Tibial nerve (tissue), 4 donors: Measurements from ENCODE around the gene CXCL12. TPM values are rescaled to one million over a fixed set of nuclear protein-coding genes. Genes with fewer than 3 reads are reported as not detected.

ENCODE experiments used
- DNase-seq, 2 donors: peaks; one replicate each; pipeline ENCODE4 v3.0.0-alpha.2; 2019; ENCODE audit warnings: low spot score in 2 of 2
- H3K27ac ChIP-seq, 4 donors: fragments of 200-600 bp; sonication (generic) in 3 of 4; one replicate each; pipeline ENCODE4 v1.5.1; 2017 to 2019; ENCODE audit warnings: mild to moderate bottlenecking in 1 of 4
- H3K27me3 ChIP-seq, 2 donors: fragments of 200-600 bp; sonication (generic) in 1 of 2; one replicate each; pipeline versions ENCODE4 v1.5.1 to v1.6.0; 2017 to 2019
- H3K36me3 ChIP-seq, 3 donors: fragments of 200-600 bp; sonication (generic); one replicate each; pipeline ENCODE4 v1.5.1; 2018 to 2019
- H3K4me1 ChIP-seq, 4 donors: fragments of 200-600 bp; sonication (generic) in 3 of 4; one replicate each; pipeline ENCODE4 v1.5.1; 2017 to 2019
- H3K4me3 ChIP-seq, 4 donors: fragments of 200-600 bp; sonication (generic) in 3 of 4; one replicate each; pipeline ENCODE4 v1.5.1; 2017 to 2019; ENCODE audit warnings: mild to moderate bottlenecking in 1 of 4, moderate library complexity in 1 of 4
- H3K9me3 ChIP-seq, 4 donors: fragments of 200-600 bp; sonication (generic) in 3 of 4; one replicate each; pipeline ENCODE4 v1.5.1; 2017 to 2019
- CTCF ChIP-seq, 5 experiments: fragments of 200-600 bp in 3 of 5; fragments of 450-650 bp in 2 of 5; sonication (generic) in 3 of 5; IDR thresholded peaks; one replicate each; pipeline ENCODE4 v1.5.1; 2016 to 2019; ENCODE audit warnings: antibody characterized with exemption in 5 of 5, mild to moderate bottlenecking in 3 of 5, moderate library complexity in 2 of 5
- EP300 ChIP-seq, 2 donors: sonication (generic); formaldehyde crosslinking; IDR thresholded peaks; one replicate each; pipeline ENCODE4 v1.6.1; 2017; ENCODE audit warnings: antibody characterized with exemption in 2 of 2, mild to moderate bottlenecking in 1 of 2
- POLR2A ChIP-seq, 2 donors: fragments of 450-650 bp; IDR thresholded peaks; one replicate each; pipeline ENCODE4 v1.6.1; 2017; ENCODE audit warnings: antibody characterized with exemption in 2 of 2, mild to moderate bottlenecking in 2 of 2, moderate library complexity in 2 of 2
- WGBS, 2 donors: methylation state at CpG; one replicate each; pipeline ENCODE4 v1.1.5; 2018; 5-methylcytosine and 5-hydroxymethylcytosine counted together
- total RNA-seq, 4 donors: library from RNA; depleted of rRNA; stranded (reverse); fragments of >200 nt; gene quantifications; one replicate each; pipeline ENCODE4 v1.1.0, GENCODE V29; 2016

Gene CXCL12
- total RNA-seq, 4 donors from 2014 or later: 35.0 to 119 (median 86.4) TPM

- H3K4me1 ChIP-seq: peaks cover 0 to 4% (median 0%) of the 10 kb centered on the region in 4 donors
- peaks cover 0 to 5% (median 0%) of the 10 kb centered on the region in 3 donors for H3K36me3 ChIP-seq
- no peak overlapping the region for H3K4me3 ChIP-seq
- H3K9me3 ChIP-seq: no peaks in the 10 kb centered on the region
- no peak for TF ChIP-seq EP300 (IDR thresholded peaks at IDR 0.05)
- TF ChIP-seq CTCF (IDR thresholded peaks at IDR 0.05): no peak
- no peak for TF ChIP-seq POLR2A (IDR thresholded peaks at IDR 0.05)
- no peak for DNase-seq
- 96 to 98% methylated on average over 4 of the region's 4 CpGs for WGBS, 2 donors
- no peak overlapping the region for H3K27ac ChIP-seq
- H3K27me3 ChIP-seq: no peaks in the 10 kb centered on the region
Measured at GRCh38 chr10:44353128-44353390, 31.8 kb downstream of the CXCL12 start.

GRCh38 chr10:44352316-44353127 lies 32.4 kb downstream of the CXCL12 start:
- DNase-seq: peak in 1 of 2 donors; percentile 24
- Histone ChIP-seq H3K9me3 (no peaks in the 10 kb centered on the region), H3K27me3 (no peaks in the 10 kb centered on the region), H3K4me3 (no peak overlapping the region), H3K27ac (no peak overlapping the region), H3K36me3 (peaks cover 0 to 10% (median 0%) of the 10 kb centered on the region in 3 donors), H3K4me1 (peaks cover 0 to 4% (median 0%) of the 10 kb centered on the region in 4 donors)
- WGBS, 2 donors: 63 to 68% methylated on average over 11 of the region's 11 CpGs
- TF ChIP-seq EP300 (IDR thresholded peaks at IDR 0.05) (no peak), CTCF (IDR thresholded peaks at IDR 0.05) (no peak), POLR2A (IDR thresholded peaks at IDR 0.05) (no peak)

GRCh38 chr10:44348496-44348895 lies 36.4 kb downstream of the CXCL12 start:
- H3K36me3 ChIP-seq: peaks cover 0 to 11% (median 0%) of the 10 kb centered on the region in 3 donors
- no peaks in the 10 kb centered on the region for H3K9me3 ChIP-seq
- 91 to 96% methylated on average over 5 of the region's 5 CpGs for WGBS, 2 donors
- H3K4me1 ChIP-seq: peaks cover 0 to 4% (median 0%) of the 10 kb centered on the region in 4 donors
- H3K27ac ChIP-seq: no peak overlapping the region
- no peak overlapping the region for H3K4me3 ChIP-seq
- TF ChIP-seq POLR2A (IDR thresholded peaks at IDR 0.05): no peak
- TF ChIP-seq EP300 (IDR thresholded peaks at IDR 0.05): no peak
- no peak for TF ChIP-seq CTCF (IDR thresholded peaks at IDR 0.05)
- H3K27me3 ChIP-seq: no peaks in the 10 kb centered on the region
- no peak for DNase-seq

- no peaks in the 10 kb centered on the region for H3K27me3 ChIP-seq
- no peak for DNase-seq
- 79 to 82% methylated on average over 9 to 10 of the region's 10 CpGs for WGBS, 2 donors
- TF ChIP-seq POLR2A (IDR thresholded peaks at IDR 0.05) (no peak), CTCF (IDR thresholded peaks at IDR 0.05) (no peak), EP300 (IDR thresholded peaks at IDR 0.05) (no peak)
- no peak overlapping the region for H3K4me3 ChIP-seq
- peaks cover 0 to 4% (median 0%) of the 10 kb centered on the region in 4 donors for H3K4me1 ChIP-seq
- H3K27ac ChIP-seq: no peak overlapping the region
- H3K9me3 ChIP-seq: no peaks in the 10 kb centered on the region
- H3K36me3 ChIP-seq: peaks cover 0 to 11% (median 0%) of the 10 kb centered on the region in 3 donors
Measured at GRCh38 chr10:44347609-44348400, 37.1 kb downstream of the CXCL12 start.

GRCh38 chr10:44344727-44345126 lies 40.2 kb downstream of the CXCL12 start:
- Histone ChIP-seq H3K4me1 (no peaks in the 10 kb centered on the region), H3K4me3 (no peak overlapping the region), H3K27ac (no peak overlapping the region), H3K36me3 (peaks cover 0 to 11% (median 0%) of the 10 kb centered on the region in 3 donors), H3K27me3 (no peaks in the 10 kb centered on the region), H3K9me3 (no peaks in the 10 kb centered on the region)
- 76 to 83% methylated on average over 6 of the region's 6 CpGs for WGBS, 2 donors
- TF ChIP-seq CTCF (IDR thresholded peaks at IDR 0.05) (no peak), POLR2A (IDR thresholded peaks at IDR 0.05) (no peak), EP300 (IDR thresholded peaks at IDR 0.05) (no peak)
- no peak for DNase-seq
